Endothelial cell (in vitro differentiated cells): ENCODE data around the gene MYO1E. TPM values are rescaled to one million over a fixed set of nuclear protein-coding genes. Genes with fewer than 3 reads are reported as not detected.
A peak's percentile ranks its signal among the peaks of the same experiment; 100 is the strongest.
"Not testable (repeated sequence)": the region's sequence is repeated elsewhere in the genome, so short reads cannot be mapped to it uniquely, and the experiment has no call there.

ENCODE experiments used
- DNase-seq: peaks from one replicate; pipeline ENCODE4 v3.0.0; 2021; ENCODE audit warnings: low spot score
- H3K27ac Mint-ChIP-seq: one replicate; pipeline ENCODE4 v1.8.0; 2021; ENCODE audit warnings: mixed read lengths, inconsistent platforms; ENCODE audit not compliant: unreplicated experiment
- H3K27me3 Mint-ChIP-seq: one replicate; pipeline ENCODE4 v1.8.0; 2021; ENCODE audit warnings: mild to moderate bottlenecking, moderate library complexity, mixed read lengths, inconsistent platforms; ENCODE audit not compliant: unreplicated experiment
- H3K36me3 Mint-ChIP-seq: one replicate; pipeline ENCODE4 v1.8.0; 2021; ENCODE audit warnings: mild to moderate bottlenecking, low read depth, mixed read lengths, inconsistent platforms; ENCODE audit not compliant: unreplicated experiment
- H3K4me1 Mint-ChIP-seq: one replicate; pipeline ENCODE4 v1.8.0; 2021; ENCODE audit warnings: mild to moderate bottlenecking, mixed read lengths, inconsistent platforms; ENCODE audit not compliant: unreplicated experiment
- H3K4me3 Mint-ChIP-seq: one replicate; pipeline ENCODE4 v1.8.0; 2021; ENCODE audit warnings: mild to moderate bottlenecking, mixed read lengths, inconsistent platforms; ENCODE audit not compliant: unreplicated experiment
- H3K9me3 Mint-ChIP-seq: one replicate; pipeline ENCODE4 v1.8.0; 2021; ENCODE audit warnings: mixed read lengths, inconsistent platforms; ENCODE audit not compliant: unreplicated experiment
- total RNA-seq: library from RNA; stranded (reverse); fragmentation: NEBNext Ultra II Directional; extraction: Animal tissue kit (Norgen Biotek cat#: 25700); gene quantifications from one replicate; pipeline ENCODE4 v1.2.1, GENCODE V29; 2021; ENCODE audit not compliant: unreplicated experiment
- TF ChIP-seq, protein P1 (sequence below): fragments of 200-600 bp; sonication (generic); IDR thresholded peaks from one replicate; pipeline ENCODE4 v1.5.0; 2021; ENCODE audit warnings: antibody characterized with exemption; ENCODE audit not compliant: unreplicated experiment

Gene MYO1E
- total RNA-seq, 1 donor from 2014 or later, result 146 TPM

DNA sequence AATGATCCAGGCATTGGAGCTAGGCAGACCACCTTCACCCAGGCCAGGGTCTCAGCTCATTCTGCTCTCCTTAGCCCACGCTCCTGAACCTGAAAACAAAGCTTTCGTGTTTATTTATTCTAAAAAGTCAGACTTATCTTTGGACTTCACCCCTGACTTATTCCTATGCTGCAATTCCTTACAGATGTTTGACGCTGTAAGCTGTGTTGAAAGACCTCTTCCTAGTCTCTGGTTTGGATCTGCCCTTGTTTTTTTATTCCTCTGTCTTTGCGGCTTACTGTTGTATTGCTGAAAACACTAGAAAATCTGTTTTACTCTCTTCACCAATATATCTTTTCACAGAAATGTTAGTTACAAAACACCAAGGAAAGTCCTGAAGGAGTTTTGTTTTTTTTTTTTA lies 206.5 kb downstream of the MYO1E start:
- Mint-ChIP-seq H3K27me3 (peaks cover 2% of the 10 kb centered on the region), H3K27ac (peak overlapping the region; percentile 80), H3K4me1 (peaks cover 45% of the 10 kb centered on the region), H3K9me3 (no peaks in the 10 kb centered on the region), H3K36me3 (peaks cover 29% of the 10 kb centered on the region), H3K4me3 (no peak overlapping the region)
- TF ChIP-seq, protein P1, sequence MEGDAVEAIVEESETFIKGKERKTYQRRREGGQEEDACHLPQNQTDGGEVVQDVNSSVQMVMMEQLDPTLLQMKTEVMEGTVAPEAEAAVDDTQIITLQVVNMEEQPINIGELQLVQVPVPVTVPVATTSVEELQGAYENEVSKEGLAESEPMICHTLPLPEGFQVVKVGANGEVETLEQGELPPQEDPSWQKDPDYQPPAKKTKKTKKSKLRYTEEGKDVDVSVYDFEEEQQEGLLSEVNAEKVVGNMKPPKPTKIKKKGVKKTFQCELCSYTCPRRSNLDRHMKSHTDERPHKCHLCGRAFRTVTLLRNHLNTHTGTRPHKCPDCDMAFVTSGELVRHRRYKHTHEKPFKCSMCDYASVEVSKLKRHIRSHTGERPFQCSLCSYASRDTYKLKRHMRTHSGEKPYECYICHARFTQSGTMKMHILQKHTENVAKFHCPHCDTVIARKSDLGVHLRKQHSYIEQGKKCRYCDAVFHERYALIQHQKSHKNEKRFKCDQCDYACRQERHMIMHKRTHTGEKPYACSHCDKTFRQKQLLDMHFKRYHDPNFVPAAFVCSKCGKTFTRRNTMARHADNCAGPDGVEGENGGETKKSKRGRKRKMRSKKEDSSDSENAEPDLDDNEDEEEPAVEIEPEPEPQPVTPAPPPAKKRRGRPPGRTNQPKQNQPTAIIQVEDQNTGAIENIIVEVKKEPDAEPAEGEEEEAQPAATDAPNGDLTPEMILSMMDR, result no peak
- no peak for DNase-seq

DNA sequence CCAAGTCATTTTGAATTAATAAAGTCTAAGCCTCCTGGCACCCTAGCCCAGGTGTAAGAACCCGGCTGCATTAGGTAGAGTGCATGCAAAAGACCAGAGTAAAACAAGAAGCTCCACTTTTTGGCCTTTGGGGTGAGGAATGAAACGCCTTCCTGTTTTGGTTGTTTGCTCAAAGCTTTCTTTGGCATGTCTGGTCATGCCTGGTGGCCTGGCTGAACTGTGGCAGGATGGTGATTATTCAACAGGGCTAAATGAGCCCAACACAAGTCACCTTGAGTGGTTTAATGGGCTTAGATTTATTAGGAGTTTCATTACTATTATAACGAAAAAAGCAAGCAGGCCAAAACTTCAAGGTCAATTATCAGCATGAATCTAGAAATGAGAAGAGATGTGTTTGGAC lies 206.9 kb downstream of the MYO1E start:
- Mint-ChIP-seq H3K27me3 (peaks cover 2% of the 10 kb centered on the region), H3K4me1 (peaks cover 42% of the 10 kb centered on the region), H3K36me3 (peaks cover 29% of the 10 kb centered on the region), H3K9me3 (no peaks in the 10 kb centered on the region), H3K27ac (peak overlapping the region; percentile 80), H3K4me3 (no peak overlapping the region)
- no peak for DNase-seq
- TF ChIP-seq, protein P1, result no peak

DNA sequence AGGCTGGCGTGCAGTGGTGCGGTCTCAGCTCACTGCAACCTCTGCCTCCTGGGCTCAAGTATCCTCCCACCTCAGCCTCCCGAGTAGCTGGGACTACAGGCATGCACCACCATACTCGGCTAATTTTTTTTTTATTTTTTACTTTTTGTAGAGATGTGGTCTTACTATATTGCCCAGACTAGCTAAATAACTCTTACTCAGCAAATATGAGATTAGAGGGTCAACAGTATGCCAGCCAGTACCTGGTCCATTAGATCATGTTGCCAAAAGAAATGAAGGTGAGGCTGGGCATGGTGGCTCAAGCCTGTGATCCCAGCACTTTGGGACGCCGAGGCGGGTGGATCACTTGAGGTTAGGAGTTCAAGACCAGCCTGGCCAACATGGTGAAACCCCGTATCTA lies 210.6 kb downstream of the MYO1E start:
- not testable (repeated sequence) for H3K27me3 Mint-ChIP-seq, H3K27ac Mint-ChIP-seq, DNase-seq, H3K4me3 Mint-ChIP-seq, H3K9me3 Mint-ChIP-seq
- H3K36me3 Mint-ChIP-seq, result peaks cover 30% of the 10 kb centered on the region
- H3K4me1 Mint-ChIP-seq, result peaks cover 28% of the 10 kb centered on the region

DNA sequence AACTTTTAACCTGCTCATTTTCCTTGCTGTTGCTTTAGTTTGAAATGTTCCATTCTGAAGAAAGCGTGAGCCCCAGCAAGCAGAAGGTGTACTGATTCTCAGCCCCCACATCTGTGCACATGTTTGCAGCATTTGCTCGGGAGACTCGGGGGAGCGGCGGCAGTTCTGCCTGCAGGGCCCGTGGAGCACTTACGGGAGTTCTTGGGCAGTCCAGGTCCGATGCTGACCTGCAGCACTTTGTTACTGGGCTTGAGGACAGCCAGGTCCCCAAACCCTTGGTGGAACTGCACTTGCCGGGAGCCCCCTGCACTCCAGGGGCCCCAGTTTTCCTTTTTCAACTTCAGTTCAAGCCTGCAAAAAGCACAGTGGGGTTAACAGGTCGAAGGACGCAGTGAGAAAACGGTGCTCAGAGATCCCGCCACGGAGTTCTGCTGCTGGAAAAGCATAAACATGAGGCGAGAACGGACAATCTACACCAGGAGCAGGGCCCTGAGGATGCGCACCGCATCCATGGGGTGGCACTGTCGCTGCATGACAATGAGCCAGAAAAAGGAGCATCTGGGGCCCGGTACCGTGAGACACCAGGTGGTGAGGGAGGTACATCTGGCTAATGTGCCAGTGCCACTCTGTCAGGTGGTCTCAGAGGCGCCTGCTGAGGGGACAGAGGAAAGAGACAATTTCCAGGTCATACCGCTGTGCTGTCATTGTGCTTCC lies 211.6 kb downstream of the MYO1E start:
- DNase-seq, result peak; percentile 45
- H3K27me3 Mint-ChIP-seq, result no peaks in the 10 kb centered on the region
- H3K36me3 Mint-ChIP-seq, result peaks cover 30% of the 10 kb centered on the region
- H3K27ac Mint-ChIP-seq, result no peak overlapping the region
- TF ChIP-seq, protein P1, result peak; percentile 36
- H3K4me3 Mint-ChIP-seq, result no peak overlapping the region
- H3K9me3 Mint-ChIP-seq, result no peaks in the 10 kb centered on the region
- peaks cover 18% of the 10 kb centered on the region for H3K4me1 Mint-ChIP-seq

DNA sequence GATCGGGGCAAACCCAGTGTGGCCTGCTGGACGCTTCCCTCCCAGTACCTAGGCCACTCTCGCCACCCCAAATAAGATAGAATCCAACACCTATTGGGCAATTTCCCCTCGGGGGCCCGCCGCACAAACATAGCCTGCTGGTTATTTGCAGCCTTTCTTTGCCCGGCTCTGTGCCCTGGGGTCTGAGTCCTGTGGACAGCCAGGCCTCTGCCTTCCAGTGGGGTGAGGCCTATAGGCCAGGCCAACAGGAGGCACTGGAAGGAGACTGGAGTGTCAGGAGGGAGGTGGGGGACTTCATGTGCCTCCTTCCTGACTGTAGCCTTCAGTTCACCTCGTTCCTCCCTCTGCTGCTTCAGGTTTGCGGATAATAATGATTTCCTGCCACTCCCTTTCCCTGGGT lies 213.5 kb downstream of the MYO1E start:
- Mint-ChIP-seq H3K9me3 (no peaks in the 10 kb centered on the region), H3K36me3 (peaks cover 38% of the 10 kb centered on the region), H3K4me1 (peaks cover 8% of the 10 kb centered on the region), H3K4me3 (no peak overlapping the region), H3K27me3 (no peaks in the 10 kb centered on the region), H3K27ac (no peak overlapping the region)
- TF ChIP-seq, protein P1, result no peak
- DNase-seq, result no peak
